ENCODE measurements around the gene TTLL7.

Gene TTLL7

DNA sequence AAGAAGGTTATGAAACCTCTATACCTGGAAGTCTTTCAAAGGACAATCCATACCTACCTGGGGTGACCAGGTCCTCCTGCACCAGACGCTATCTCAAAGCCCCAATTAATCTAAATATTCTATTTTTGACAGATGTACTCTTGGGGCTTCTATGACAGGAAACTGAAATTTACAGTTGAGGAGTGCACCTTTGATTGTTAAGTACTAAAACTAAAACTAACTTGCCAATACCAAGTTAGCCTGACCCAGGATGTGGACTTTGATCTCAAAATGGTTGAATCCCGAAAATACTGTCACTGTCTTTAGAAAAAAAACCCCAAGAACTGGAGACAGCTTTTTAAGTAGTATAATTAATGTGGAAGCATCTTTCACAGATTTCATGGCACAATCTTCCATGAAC lies 162.4 kb downstream of the TTLL7 start:
- no peak overlapping the region for H3K4me3 ChIP-seq (ENCODE audit: low read length)
- TF ChIP-seq, protein P1, sequence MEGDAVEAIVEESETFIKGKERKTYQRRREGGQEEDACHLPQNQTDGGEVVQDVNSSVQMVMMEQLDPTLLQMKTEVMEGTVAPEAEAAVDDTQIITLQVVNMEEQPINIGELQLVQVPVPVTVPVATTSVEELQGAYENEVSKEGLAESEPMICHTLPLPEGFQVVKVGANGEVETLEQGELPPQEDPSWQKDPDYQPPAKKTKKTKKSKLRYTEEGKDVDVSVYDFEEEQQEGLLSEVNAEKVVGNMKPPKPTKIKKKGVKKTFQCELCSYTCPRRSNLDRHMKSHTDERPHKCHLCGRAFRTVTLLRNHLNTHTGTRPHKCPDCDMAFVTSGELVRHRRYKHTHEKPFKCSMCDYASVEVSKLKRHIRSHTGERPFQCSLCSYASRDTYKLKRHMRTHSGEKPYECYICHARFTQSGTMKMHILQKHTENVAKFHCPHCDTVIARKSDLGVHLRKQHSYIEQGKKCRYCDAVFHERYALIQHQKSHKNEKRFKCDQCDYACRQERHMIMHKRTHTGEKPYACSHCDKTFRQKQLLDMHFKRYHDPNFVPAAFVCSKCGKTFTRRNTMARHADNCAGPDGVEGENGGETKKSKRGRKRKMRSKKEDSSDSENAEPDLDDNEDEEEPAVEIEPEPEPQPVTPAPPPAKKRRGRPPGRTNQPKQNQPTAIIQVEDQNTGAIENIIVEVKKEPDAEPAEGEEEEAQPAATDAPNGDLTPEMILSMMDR (IDR thresholded peaks at IDR 0.05; ENCODE audit: insufficient read depth, low read depth, low read length, missing control alignments): no peak
- no peak for DNase-seq (ENCODE audit: low read depth)

DNA sequence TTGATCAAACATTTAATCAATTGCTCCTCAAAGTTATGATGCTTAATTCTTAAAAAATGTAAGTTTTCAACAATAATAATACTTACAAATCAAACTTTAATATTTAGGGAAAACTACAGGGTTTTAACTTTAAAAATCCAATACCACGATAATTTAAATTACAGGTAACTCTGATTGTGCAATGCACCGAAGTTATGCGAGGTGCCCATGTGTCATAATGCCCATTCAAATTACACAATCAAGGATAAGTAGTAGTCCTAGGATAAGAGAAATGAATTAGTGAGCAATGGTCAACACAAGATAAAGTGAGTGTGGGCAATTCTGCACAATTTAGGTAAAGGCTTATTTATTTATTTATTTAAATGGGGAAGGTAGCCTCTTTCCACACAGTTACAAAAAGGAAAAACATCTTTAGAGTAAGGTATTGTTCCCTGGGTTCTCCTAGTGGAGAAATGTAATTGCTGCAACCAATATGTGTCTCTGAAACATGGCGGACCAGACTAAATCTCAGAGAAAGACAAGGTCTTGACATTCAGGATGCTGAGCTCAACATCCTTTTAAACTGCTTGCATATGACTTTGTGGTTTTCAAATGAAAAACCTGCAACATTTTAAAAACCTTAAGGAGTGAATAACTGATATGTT lies 164.2 kb downstream of the TTLL7 start:
- H3K4me3 ChIP-seq (ENCODE audit: low read length): no peak overlapping the region
- TF ChIP-seq, protein P1 (IDR thresholded peaks at IDR 0.05; ENCODE audit: insufficient read depth, low read depth, low read length, missing control alignments): peak; percentile 22

DNA sequence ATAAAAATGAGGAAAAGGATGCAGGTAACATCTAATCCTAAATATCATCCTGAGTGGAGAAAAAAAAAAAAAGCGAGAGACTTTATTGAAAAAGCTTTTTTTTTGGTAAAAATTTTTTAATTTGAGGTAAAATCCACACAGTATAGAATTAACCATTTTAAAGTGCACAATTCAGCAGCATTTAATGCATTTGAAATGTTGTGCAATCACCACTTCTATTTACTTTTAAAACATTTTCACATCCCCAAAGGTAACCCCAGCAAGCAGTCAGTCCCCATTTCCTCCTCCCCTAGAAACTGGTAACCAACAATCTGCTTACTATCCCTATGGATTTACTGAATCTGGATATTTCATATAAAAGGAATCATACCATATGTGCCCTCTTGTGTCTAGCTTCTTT lies 166.7 kb downstream of the TTLL7 start:
- TF ChIP-seq, protein P1 (IDR thresholded peaks at IDR 0.05; ENCODE audit: insufficient read depth, low read depth, low read length, missing control alignments): no peak
- no peak for DNase-seq (ENCODE audit: low read depth)
- no peak overlapping the region for H3K4me3 ChIP-seq (ENCODE audit: low read length)

More for the DNA sequence above, 164.2 kb downstream of the TTLL7 start:
- peak; percentile 37 for DNase-seq (ENCODE audit: low read depth)

DNA sequence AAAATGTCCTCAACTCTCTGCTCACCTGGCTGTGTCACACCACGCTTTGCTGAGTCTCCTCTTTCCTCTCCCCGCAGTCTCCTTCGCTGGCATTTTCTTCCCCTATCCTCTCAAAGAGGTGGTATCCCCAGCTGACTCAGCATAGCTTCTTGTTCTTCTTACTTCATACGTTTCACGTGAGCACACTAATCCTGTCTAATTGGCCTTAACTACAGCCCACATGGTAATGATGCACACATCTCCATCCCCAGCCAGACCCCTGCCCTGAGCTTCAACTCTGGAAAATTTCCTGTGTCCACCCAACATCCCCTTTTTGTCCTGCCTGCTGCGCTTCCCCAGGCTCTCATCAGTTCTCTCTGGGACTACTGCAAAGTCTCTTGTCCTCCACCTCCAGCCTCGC lies 169.8 kb downstream of the TTLL7 start:
- H3K4me3 ChIP-seq (ENCODE audit: low read length): no peak overlapping the region
- DNase-seq (ENCODE audit: low read depth): no peak
- TF ChIP-seq, protein P1 (IDR thresholded peaks at IDR 0.05; ENCODE audit: insufficient read depth, low read depth, low read length, missing control alignments): no peak

DNA sequence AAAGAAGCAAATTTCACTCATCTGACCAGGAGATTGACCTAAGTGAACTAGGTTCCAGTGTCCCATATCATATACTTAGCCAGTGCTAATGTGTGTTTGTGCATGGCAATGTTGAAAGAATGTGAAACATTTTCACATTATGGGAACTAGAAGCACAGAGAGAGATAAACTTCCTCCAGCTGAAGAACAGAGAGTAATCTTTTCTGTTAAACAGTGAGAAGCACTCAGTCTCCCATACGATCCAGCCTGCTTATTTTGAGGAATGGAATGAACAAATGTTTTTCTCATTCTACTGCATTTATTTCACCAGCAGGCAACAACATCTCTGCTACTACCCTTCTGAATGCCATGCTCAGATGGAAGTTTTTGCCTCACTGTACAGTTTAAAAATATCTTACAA lies 170.5 kb downstream of the TTLL7 start:
- no peak for DNase-seq (ENCODE audit: low read depth)
- TF ChIP-seq, protein P1 (IDR thresholded peaks at IDR 0.05; ENCODE audit: insufficient read depth, low read depth, low read length, missing control alignments): no peak
- H3K4me3 ChIP-seq (ENCODE audit: low read length): no peak overlapping the region

DNA sequence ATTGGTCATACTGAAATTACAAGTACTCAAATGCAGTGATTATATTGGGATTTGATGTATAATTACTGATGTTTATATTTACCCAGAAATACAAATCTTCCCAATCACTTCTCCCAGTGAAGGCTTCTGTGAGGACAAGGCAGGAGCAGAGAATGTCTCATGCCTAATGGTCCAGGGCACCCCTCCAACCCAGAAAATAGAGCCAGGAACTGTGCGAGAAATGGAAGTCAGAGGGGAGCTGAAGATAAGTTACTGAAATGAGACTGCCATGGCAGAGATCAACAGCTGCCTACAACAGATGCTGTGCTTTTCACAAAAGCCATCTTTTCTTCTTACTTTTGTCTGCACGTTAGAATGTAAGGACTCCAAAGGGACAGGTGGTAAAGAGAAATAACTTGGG lies 171.2 kb downstream of the TTLL7 start:
- DNase-seq (ENCODE audit: low read depth): no peak
- TF ChIP-seq, protein P1 (IDR thresholded peaks at IDR 0.05; ENCODE audit: insufficient read depth, low read depth, low read length, missing control alignments): no peak
- H3K4me3 ChIP-seq (ENCODE audit: low read length): no peak overlapping the region

DNA sequence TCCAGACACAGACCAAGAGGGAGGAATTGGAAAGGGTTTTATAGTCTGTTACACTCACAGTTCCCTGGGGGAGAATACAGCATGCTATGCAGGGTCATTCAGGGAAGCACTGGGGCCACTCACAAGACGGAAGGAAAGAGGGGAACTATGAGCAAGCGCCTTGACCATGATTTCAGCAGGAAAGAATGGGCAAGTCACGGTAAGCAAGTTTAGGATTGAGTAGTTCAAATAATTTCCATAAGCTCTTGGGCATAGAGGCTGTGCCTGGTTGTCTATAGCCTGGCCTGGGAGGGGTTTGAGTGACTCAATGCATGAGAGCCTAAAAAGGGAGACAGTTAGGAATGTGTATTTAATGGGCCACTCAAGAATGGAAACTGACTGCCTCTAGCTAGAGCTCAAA lies 176.7 kb downstream of the TTLL7 start:
- H3K4me3 ChIP-seq (ENCODE audit: low read length): no peak overlapping the region
- TF ChIP-seq, protein P1 (IDR thresholded peaks at IDR 0.05; ENCODE audit: insufficient read depth, low read depth, low read length, missing control alignments): no peak
- DNase-seq (ENCODE audit: low read depth): no peak

Data from epithelial cell of esophagus (primary cell).